ENCODE results near the gene PAX8.

- TF ChIP-seq CTCF (IDR thresholded peaks at IDR 0.05; ENCODE audit: borderline replicate concordance, extremely low read depth, low read length, poor library complexity, severe bottlenecking) (no peak), EZH2 (IDR thresholded peaks at IDR 0.05; ENCODE audit: borderline replicate concordance, low read depth, low read length, severe bottlenecking) (no peak)
Measured at GRCh38 chr2:113275556-113276215, 3.0 kb downstream of the PAX8 start.

All from DND-41 (cell line).